ENCODE measurements around the gene CSAD.
"Not testable (repeated sequence)": the region's sequence is repeated elsewhere in the genome, so short reads cannot be mapped to it uniquely, and the experiment has no call there.

Gene CSAD

DNA sequence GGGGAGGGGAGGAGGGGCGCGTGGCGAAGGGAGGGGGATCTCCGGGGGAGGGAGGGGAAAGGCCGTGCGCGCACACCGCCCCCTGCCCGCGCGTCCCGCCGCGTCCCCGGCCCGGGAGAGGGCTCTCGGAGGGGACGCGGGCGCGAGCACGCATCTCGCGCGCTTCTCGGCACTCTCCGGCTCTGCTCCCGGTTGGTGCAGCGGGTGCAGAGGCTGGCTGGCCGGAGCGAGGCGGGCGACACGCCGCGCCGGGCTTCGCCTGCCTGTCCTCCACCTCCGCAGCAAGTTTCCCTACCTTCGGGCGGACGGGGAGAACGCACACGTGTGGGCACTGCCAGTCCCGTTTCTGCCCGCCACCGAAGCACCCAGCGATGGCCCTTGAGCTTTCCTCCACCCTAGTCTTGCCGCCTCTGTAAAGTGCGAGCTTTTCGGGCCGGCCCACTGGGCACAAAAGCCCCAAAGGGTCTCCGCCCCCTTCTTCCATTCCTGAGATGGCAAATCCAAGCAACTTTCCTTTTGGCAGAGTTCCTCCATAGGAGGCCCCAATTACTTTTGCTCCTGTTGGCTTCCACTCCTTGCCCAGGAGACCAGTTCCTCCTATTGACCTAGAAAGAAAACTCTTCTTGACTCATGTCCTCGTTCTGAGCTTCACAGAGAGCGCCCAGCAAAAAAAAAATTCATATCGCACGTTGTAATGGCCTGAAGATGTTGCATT lies 363 bp upstream of the CSAD start:
- DNase-seq (ENCODE audit: low read depth in 2 of 2): peak in 1 of 2 experiments; percentile 46

DNA sequence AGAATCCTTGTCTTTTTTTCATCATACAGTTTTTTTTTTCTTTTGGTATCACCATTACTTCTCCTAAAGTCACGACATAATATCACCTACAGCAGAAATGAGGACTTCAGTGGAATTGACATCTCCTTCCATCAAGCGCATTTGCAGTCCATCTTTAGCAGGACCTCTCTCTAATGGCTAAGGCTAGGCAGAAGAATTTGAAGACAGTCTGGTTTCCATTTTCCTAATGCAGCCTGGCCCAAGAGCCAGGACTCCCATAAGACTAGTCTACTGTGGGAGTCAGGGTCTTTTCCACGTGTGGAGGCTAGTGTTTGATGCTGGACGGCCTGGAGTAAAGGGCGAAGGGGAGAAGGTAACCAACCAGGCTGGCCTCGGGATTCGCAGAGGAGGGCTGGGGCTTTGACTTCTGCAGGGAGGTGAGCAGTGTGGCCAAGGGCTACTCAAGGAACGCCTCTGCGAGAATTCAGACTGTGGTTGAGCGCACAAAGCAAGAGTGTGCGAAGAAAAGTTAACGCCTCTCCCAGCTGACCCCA lies 972 bp downstream of the CSAD start:
- DNase-seq (ENCODE audit: low read depth in 2 of 2): no peak

DNA sequence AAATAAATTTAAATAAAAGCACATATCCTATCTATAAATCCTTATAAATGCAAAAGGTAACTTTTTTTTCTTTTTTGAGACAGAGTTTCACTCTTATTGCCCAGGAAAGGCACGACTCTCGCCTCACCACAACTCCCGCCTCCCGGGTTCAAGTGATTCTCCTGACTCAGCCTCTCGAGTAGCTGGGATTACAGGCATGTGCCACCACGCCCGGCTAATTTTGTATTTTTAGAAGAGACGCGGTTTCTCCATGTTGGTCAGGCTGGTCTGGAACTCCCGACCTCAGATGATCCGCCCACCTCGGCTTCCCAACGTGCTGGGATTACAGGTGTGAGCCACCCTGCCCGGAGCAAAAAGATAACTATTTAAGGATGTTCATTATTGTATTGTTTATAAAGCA lies 1.9 kb downstream of the CSAD start:
- DNase-seq (ENCODE audit: low read depth in 2 of 2): not testable (repeated sequence)

DNA sequence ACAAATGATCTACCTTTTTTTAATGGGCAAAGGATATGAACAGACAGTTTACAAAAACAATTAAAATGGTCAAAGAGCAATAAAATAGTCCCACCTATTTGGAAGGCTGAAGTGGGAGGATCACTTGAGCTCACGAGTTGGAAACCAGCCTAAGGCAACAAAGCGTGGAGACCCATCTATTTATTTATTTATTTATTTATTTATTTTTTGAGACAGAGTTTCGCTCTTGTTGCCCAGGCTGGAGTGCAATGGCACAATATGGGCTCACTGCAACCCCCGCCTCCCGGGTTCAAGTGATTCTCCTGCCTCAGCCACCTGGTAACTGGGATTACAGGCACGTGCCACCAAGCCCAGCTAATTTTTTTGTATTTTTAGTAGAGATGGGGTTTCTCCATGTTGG lies 3.3 kb downstream of the CSAD start:
- not testable (repeated sequence) for DNase-seq (ENCODE audit: low read depth in 2 of 2)

DNA sequence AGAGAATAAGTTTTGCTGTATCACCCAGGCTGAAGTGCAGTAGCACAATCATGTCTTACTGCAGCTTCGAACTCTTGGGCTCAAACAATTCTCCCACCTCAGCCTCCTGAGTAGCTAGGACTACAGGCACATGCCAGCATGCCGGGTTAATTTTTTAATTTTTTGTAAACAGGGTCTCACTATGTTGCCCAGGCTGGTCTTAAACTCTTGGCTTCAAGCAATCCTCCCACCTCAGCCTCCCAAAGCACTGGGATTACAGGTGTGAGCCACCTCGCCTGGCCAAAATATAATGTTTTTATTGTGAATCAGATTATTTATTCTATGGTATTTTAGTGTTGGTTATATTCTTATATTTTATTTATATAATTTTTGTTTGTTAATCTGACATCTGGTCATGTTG lies 4.0 kb downstream of the CSAD start:
- no peak for DNase-seq (ENCODE audit: low read depth in 2 of 2)

GRCh38 chr12:53174881-53175491 lies 5.7 kb downstream of the CSAD start:
- no peak for DNase-seq (ENCODE audit: low read depth in 2 of 2)

GRCh38 chr12:53173085-53173715 lies 7.5 kb downstream of the CSAD start:
- no peak for DNase-seq (ENCODE audit: low read depth in 2 of 2)

- DNase-seq (ENCODE audit: low read depth in 2 of 2): peak in 1 of 2 experiments; percentile 44
Measured at GRCh38 chr12:53172352-53172751, 8.4 kb downstream of the CSAD start.

- no peak for DNase-seq (ENCODE audit: low read depth in 2 of 2)
Measured at GRCh38 chr12:53171725-53172329, 8.9 kb downstream of the CSAD start.

DNA sequence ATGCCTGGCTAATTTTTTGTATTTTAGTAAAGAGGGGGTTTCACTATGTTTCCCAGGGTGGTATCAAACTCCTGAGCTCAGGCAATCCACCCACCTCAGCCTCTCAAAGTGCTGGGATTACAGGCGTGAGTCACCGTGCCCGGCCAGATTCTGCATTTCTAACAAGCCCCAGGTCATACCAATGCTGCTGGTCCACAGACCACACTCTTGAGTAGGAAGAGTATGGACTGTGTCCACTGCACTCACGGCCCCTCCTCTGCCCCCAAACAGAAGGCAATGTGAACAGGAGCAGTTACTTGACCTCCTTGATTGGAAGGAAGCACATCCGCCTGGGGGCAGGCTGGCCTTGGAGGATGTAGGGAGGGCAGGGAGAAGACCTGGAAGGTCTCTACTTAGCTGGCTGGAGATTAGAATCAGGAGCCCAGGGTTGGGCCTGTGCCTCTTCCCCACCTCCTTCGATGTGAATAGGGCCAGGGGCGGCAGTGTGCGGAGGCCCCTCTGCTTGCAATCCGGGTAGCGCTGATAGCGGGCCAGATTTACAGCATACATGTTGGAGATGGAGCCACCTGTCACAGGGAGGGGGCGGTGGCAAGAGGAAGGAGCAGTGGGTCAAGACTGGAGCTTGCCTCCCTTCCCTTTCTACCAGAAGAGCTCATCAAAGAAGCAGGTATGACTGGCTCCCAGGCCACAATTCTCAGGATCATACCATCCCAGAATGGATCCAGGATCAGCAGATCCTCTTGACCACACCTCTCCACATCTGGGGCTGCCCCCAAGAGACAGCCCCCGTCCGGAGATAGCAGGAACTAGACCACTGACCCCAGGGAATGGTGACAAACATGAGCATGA lies 9.6 kb downstream of the CSAD start:
- DNase-seq (ENCODE audit: low read depth in 2 of 2): no peak

DNA sequence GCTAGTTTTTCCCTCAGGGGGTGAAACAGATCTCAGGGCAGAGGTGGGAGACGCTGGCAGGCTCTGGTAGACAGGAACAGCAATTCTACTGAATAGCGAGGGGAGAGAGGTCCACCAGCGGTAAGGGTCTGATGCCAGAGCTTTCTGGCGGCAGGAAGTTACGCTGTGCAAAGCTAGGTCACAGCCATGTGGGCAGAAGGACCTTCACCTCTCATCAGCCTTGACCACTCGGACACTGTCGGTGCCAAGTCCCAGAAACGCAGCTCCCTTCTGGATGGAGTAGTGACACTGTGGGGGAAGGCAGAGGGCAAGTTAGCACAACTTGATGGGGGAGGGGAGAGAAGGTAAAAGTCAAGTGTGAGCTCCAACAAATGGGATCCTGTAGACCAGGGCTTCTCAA lies 10.5 kb downstream of the CSAD start:
- DNase-seq (ENCODE audit: low read depth in 2 of 2): no peak

DNA sequence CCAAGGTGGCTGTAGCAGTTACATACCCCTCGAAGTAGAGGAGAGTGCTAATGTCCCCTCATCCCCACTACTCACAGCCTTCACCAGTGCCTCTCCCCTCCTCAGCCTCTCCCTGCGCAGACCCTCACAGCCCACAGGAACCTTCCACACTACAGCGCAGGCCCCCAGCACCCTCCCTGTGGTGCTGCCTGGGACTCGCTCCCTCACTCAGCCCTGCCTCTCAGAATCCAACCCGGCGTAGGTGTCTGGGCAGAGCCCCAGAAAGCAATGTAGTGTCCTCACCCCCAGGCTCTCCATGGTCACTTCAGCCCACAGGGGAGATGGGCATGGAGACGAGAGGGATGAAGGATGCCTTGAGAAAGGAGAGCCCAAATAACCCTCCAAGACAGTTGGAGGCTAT lies 11.1 kb downstream of the CSAD start:
- no peak for DNase-seq (ENCODE audit: low read depth in 2 of 2)

DNA sequence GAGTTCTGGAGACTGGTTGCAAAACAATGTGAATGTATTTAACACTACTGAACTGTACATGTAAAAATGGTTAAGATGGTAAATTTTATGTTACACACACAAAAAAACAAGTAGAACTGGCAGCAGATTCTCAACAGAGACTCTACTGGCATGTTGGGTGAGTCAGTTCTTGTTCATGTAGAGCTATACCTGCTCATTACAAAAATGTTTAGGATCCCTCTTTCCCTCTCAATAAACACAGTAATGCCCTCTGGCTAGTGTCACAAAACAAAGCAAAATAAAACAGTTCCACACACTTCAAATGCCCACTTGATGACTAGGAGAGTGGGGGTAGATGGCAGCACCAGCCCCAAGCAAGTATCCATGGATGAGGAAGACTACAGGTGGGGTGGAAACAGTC lies 13.9 kb downstream of the CSAD start:
- no peak for DNase-seq (ENCODE audit: low read depth in 2 of 2)

DNA sequence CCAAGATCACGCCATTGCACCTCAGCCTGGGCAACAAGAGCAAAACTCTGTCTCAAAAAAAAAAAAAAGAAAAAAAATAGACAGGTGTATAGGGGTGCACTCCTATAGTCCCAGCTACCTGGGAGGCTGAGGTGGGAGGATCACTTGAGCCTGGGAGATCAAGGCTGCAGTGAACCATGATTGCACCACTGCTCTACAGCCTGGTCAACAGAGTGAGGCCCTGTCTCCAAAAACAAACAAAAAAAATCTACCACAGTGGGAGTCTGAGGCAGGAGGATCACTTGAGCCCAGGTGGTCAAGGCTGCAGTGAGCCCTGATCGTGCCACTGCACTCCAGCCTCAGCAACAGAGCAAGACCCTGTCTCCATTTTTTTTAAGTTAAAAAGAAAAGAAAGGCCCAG lies 17.7 kb downstream of the CSAD start:
- not testable (repeated sequence) for DNase-seq (ENCODE audit: low read depth in 2 of 2)

DNA sequence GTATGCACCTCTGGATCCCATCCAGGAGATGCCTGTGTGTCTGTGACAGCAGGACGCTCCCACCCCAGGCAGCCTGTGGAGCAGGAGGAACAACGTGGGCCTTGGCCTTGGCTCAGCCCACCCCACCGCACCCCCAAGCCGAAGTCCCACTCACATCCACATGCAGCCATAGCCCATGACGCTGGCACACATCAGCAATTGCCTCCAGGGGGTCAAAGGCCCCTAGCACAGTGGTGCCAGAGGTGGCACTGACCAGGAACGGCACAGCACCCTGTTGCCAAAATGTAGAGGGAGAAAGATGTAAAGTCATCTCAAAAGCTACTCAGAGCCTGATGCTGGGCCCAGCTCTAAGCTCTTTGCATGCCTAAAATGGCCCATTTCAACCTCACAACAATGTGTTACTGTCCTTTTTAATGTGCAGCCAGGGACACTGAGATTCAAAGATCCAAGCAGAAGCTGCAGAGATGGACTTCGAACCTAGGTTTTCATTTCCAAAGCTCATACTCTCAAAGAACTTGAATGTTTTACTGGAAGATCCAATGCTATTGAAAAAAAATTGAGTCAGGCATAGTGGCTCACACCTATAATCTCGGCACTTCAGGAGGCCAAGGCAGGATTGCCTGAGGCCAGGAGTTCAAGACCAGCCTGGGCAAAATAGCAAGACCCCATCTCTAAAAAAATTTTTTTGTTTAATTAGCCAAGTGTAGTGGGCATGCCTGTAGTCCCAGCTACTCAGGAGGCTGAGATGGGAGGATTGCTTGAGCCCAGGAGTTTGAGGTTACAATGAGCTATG lies 19.4 kb downstream of the CSAD start:
- DNase-seq (ENCODE audit: low read depth in 2 of 2): no peak

GRCh38 chr12:53160673-53161072 lies 20.1 kb downstream of the CSAD start:
- DNase-seq (ENCODE audit: low read depth in 2 of 2): no peak

GRCh38 chr12:53160000-53160399 lies 20.7 kb downstream of the CSAD start:
- DNase-seq (ENCODE audit: low read depth in 2 of 2): no peak

DNA sequence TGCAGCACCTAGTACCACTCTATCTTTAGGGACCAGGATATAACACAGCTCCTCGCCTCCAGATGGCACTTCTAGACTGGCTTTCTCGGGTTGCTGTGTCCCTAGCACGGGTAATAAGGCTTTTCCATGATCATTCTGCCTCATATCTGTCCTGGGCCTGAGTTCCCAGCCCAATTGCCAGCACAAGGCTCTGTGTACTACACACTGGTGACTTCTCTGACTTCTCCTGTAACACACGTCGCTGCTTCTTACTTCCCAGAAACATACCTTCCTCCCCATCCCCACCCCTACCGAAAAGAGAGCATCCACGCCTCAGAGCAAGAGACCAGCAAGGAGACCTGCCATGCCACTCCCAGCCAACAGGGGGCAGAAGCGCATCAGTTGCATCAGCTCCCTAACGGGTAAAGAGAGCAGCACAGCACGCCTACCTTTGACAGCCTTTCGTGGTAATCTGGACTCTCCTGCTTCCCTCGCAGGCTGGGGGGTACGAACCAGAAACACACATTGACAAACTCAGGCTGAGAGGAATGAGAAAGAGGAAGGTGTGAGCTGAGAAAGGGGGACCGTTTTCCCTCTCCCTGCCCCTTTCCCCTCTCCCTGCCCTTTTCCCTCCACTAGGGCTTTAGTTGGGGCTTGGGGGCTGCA lies 21.4 kb downstream of the CSAD start:
- DNase-seq (ENCODE audit: low read depth in 2 of 2): peak in 1 of 2 experiments; percentile 46

GRCh38 chr12:53152390-53152789 lies 28.3 kb downstream of the CSAD start:
- no peak for DNase-seq (ENCODE audit: low read depth in 2 of 2)

GRCh38 chr12:53151039-53151438 lies 29.7 kb downstream of the CSAD start:
- no peak for DNase-seq (ENCODE audit: low read depth in 2 of 2)

Data from fibroblast of skin of left biceps (primary cell).